Naive thymus-derived CD8-positive, alpha-beta T cell (primary cell): ENCODE results near the gene PKD2L1. TPM values are rescaled to one million over a fixed set of nuclear protein-coding genes. Genes with fewer than 3 reads are reported as not detected.
"Not testable (repeated sequence)": the region's sequence is repeated elsewhere in the genome, so short reads cannot be mapped to it uniquely, and the experiment has no call there.

ENCODE experiments used
- ATAC-seq, 2 donors: fragments of 150-1000 bp; cut with Tn5 transposase in 1 of 2; sonication (Bioruptor Pico), chemical (Tn5 transposase) in 1 of 2; 1 replicate in 1 of 2; 2 replicates in 1 of 2; pipeline ENCODE4 v1.10.0; 2021; ENCODE audit warnings: mild to moderate bottlenecking in 2 of 2, moderate library complexity in 2 of 2
- POLR2A ChIA-PET: fragments of 350-600 bp; sonication (Branson Sonifier 250); formaldehyde crosslinking; loops from one replicate; lab custom pipeline; 2021; ENCODE audit warnings: antibody characterized with exemption; lab: Charles Lee
- DNase-seq, 10 donors: peaks; one replicate each; pipeline versions ENCODE4 v3.0.0 to v3.0.0-alpha.2; 2020 to 2022
- H3K27ac Mint-ChIP-seq, 10 donors: one replicate each; pipeline ENCODE4 v1.8.0; 2020 to 2022; ENCODE audit warnings: mild to moderate bottlenecking in 10 of 10, mixed read lengths in 10 of 10, moderate library complexity in 4 of 10, inconsistent platforms in 1 of 10
- H3K27me3 Mint-ChIP-seq, 5 donors: one replicate each; pipeline ENCODE4 v1.8.0; 2021 to 2022; ENCODE audit warnings: mixed read lengths in 5 of 5
- H3K36me3 Mint-ChIP-seq, 3 donors: one replicate each; pipeline ENCODE4 v1.8.0; 2020 to 2022; ENCODE audit warnings: mixed read lengths in 3 of 3, mild to moderate bottlenecking in 2 of 3, inconsistent platforms in 1 of 3
- H3K4me1 Mint-ChIP-seq, 4 donors: one replicate each; pipeline ENCODE4 v1.8.0; 2021 to 2022; ENCODE audit warnings: mixed read lengths in 4 of 4
- H3K4me3 Mint-ChIP-seq, 10 donors: one replicate each; pipeline ENCODE4 v1.8.0; 2020 to 2022; ENCODE audit warnings: mild to moderate bottlenecking in 10 of 10, mixed read lengths in 10 of 10, moderate library complexity in 6 of 10, inconsistent platforms in 1 of 10
- H3K9me3 Mint-ChIP-seq, 9 donors: one replicate each; pipeline ENCODE4 v1.8.0; 2020 to 2022; ENCODE audit warnings: mixed read lengths in 9 of 9, mild to moderate bottlenecking in 3 of 9, inconsistent platforms in 1 of 9, moderate library complexity in 1 of 9
- polyA plus RNA-seq, 3 donors: library from polyadenylated mRNA; unstranded; fragments of 300-500 nt; fragmentation: Illumina TruSeq; gene quantifications; one replicate each; pipeline ENCODE4 v1.2.3, GENCODE V29; 2021
- total RNA-seq, 8 experiments: library from RNA in 2 of 8; stranded (reverse) in 2 of 8; gene quantifications; one replicate each; pipeline ENCODE4 v1.2.3 and lab custom pipeline; 2021 to 2026

PKD2L1 gene
- total and polyA plus RNA-seq, 5 experiments from 2014 or later: not detected

GRCh38 chr10:100289641-100290040, 40.4 kb downstream of the PKD2L1 start:
- POLR2A ChIA-PET: no interaction called here
- no peak overlapping the region for H3K4me3 Mint-ChIP-seq
- peaks cover 0 to 5% (median 0%) of the 10 kb centered on the region in 3 donors for H3K36me3 Mint-ChIP-seq
- peaks cover under 1 to 12% (median 5%) of the 10 kb centered on the region in 5 donors for H3K27me3 Mint-ChIP-seq
- H3K27ac Mint-ChIP-seq: no peak overlapping the region
- H3K4me1 Mint-ChIP-seq: peaks cover 16 to 34% (median 27%) of the 10 kb centered on the region in 4 donors
- ATAC-seq: no peak
- no peaks in the 10 kb centered on the region for H3K9me3 Mint-ChIP-seq
- DNase-seq: no peak

DNA sequence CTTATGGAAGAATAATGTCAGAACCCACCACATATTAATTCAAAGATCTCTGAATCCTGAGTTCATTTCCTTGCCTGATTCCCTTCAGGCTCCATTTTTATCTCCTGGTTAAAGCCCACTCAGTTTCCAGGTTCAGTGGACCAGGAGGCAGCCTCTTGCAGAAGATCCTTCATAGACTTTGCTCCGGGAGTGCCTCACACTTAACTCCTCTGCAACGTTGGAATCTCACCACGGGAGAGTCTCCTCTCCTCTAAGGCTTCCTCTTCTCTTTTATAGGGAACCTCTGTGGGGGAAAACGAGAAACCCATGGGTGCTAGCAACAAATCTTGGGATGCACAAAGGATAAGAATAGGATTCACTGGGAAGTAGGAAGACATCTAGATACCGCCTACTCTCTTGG, 41.8 kb downstream of the PKD2L1 start:
- POLR2A ChIA-PET: no interaction called here
- DNase-seq (no peak), ATAC-seq (no peak)
- peak overlapping the region in 4 of 10 donors; percentile 3 to 100 (median 76) for H3K4me3 Mint-ChIP-seq
- peaks cover 19 to 43% (median 33%) of the 10 kb centered on the region in 4 donors for H3K4me1 Mint-ChIP-seq
- peaks cover 0 to 3% (median under 1%) of the 10 kb centered on the region in 5 donors for H3K27me3 Mint-ChIP-seq
- peak overlapping the region in 5 of 10 donors; percentile 27 to 99 (median 98) for H3K27ac Mint-ChIP-seq
- no peaks in the 10 kb centered on the region for H3K9me3 Mint-ChIP-seq
- H3K36me3 Mint-ChIP-seq: peaks cover 0 to 5% (median 0%) of the 10 kb centered on the region in 3 donors

DNA sequence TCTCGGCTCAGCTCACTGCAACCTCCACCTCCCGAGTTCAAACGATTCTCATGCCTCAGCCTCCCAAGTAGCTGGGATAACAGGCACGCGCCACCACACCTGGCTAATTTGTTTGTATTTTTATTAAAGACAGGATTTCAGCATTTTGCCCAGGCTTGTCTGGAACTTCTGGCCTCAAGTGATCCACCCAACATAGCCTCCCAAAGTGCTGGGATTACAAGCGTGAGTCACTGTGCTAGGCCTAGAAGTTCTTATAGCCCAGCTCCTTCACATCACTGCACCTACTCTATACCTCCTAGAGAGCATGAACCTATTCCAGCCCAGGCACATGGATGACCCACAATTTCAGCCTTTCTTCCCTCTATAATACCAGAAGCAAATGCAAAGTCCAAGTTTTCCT, 42.3 kb downstream of the PKD2L1 start:
- POLR2A ChIA-PET: interaction anchor here (1.0 to 1.1 kb wide), 2 partner anchors 21 to 39 kb away, joined by 3 read pairs; no protein-coding TSS in a partner anchor
- Mint-ChIP-seq H3K4me3 (peak overlapping the region in 8 of 10 donors; percentile 3 to 100 (median 98)), H3K9me3 (no peaks in the 10 kb centered on the region), H3K27ac (peak overlapping the region in 9 of 10 donors; percentile 25 to 99 (median 98)), H3K27me3 (peaks cover 0 to 3% (median 0%) of the 10 kb centered on the region in 5 donors), H3K4me1 (peaks cover 19 to 43% (median 33%) of the 10 kb centered on the region in 4 donors), H3K36me3 (peaks cover 0 to 5% (median 0%) of the 10 kb centered on the region in 3 donors)
- no peak for DNase-seq
- no peak for ATAC-seq

DNA sequence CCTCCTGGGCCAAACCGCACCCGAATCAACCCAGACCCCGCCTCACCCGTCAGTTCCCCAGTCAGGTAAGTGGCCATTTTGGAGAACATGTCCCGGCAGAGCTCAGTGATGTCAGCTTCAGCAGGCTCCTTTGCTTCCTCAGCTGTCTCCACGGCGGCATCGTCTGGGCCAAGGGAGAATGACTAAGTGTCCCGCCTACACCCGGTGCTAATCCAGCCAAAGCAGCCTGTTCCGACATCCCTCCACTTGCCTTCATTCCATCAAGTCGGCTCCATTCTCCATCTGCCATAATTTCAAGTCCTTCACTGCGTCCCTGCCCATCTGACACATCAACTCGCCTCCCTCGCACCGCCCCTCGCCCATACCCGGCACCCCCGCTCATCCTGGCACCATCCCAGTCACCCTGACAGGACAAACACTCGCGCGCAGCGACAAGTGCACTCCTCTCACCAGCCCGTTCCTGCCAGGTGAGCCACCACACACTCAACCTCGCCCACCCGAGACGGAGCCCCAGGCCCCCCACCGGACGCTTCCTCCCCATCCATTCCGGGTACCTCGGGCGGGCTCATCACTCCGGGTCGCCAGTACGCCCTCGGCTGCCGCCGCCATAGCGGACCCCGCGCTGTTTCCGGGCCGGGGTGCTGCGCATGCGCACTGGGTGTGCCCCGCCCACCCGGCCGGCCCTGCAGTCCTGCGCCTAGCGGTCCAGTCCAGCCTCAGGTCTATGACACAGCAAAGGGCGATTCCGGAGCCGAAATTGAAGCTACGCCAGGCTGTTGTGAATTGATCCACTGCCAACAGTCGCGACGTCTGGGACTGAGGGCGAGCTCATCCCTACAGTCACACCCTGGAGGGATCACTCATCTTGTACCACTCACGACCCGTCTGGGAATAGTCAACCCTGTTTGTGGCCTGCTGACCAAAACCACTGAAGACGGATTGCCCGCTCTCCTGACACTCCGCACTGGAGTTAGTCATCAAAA, 43.7 kb downstream of the PKD2L1 start, which contains the start of gene BLOC1S2:
Gene BLOC1S2 (minus strand): TSS at position 630 of the 983 bp plus-strand sequence. CDS start 21 bp downstream, at position 609.
- Mint-ChIP-seq H3K9me3 (no peaks in the 10 kb centered on the region), H3K27me3 (no peaks in the 10 kb centered on the region), H3K4me1 (peaks cover 19 to 43% (median 33%) of the 10 kb centered on the region in 4 donors), H3K4me3 (peak within 1 kb of the TSS; percentile 97 to 100 (median 98)), H3K36me3 (peaks cover 0 to 5% (median 0%) of the 10 kb centered on the region in 3 donors), H3K27ac (peak within 1 kb of the TSS; percentile 98 to 99 (median 98))
- DNase-seq (peak; percentile 72 to 95 (median 87)), ATAC-seq (peak; percentile 84 to 93)
- POLR2A ChIA-PET: interaction anchor here (0.6 to 1.7 kb wide), 8 partner anchors 19 to 721 kb away, joined by 3 to 7 read pairs (median 3); partner anchors contain the start of genes CHUK and HIF1AN

DNA sequence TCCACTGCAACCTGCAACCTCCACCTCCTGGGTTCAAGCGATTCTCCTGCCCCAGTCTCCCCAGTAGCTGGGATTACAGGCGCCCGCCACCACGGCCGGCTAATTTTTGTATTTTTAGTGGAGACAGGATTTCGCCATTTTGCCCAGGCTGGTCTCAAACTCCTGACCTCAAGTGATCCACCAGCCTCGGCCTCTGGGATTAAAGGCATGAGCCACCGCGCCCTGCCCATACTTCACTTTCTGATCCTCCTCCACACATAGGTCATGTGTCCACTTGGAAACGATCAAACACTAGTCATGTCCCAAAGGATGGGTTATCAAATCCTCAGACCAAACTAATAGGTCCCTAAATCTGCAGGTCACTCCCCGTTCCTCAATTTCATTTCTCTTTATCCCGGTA, 44.7 kb downstream of the PKD2L1 start:
- peaks cover 0 to 13% (median 0%) of the 10 kb centered on the region in 3 donors for H3K36me3 Mint-ChIP-seq
- peak overlapping the region; percentile 97 to 100 (median 98) for H3K4me3 Mint-ChIP-seq
- not testable (repeated sequence) for DNase-seq, H3K9me3 Mint-ChIP-seq, H3K27me3 Mint-ChIP-seq, ATAC-seq
- peak overlapping the region; percentile 21 to 99 (median 98) for H3K27ac Mint-ChIP-seq
- H3K4me1 Mint-ChIP-seq: peaks cover 19 to 47% (median 35%) of the 10 kb centered on the region in 4 donors
- POLR2A ChIA-PET: interaction anchor here (1.5 to 1.7 kb wide), 2 partner anchors 56 to 88 kb away, joined by 3 to 7 read pairs; partner anchors contain the start of gene CHUK

GRCh38 chr10:100282907-100283306, 47.1 kb downstream of the PKD2L1 start:
- no peaks in the 10 kb centered on the region for H3K9me3 Mint-ChIP-seq
- no peak overlapping the region for H3K27ac Mint-ChIP-seq
- H3K4me1 Mint-ChIP-seq: peaks cover 19 to 45% (median 35%) of the 10 kb centered on the region in 4 donors
- DNase-seq (no peak), ATAC-seq (no peak)
- H3K27me3 Mint-ChIP-seq: no peaks in the 10 kb centered on the region
- no peak overlapping the region for H3K4me3 Mint-ChIP-seq
- peaks cover 0 to 30% (median 6%) of the 10 kb centered on the region in 3 donors for H3K36me3 Mint-ChIP-seq
- POLR2A ChIA-PET: no interaction called here

DNA sequence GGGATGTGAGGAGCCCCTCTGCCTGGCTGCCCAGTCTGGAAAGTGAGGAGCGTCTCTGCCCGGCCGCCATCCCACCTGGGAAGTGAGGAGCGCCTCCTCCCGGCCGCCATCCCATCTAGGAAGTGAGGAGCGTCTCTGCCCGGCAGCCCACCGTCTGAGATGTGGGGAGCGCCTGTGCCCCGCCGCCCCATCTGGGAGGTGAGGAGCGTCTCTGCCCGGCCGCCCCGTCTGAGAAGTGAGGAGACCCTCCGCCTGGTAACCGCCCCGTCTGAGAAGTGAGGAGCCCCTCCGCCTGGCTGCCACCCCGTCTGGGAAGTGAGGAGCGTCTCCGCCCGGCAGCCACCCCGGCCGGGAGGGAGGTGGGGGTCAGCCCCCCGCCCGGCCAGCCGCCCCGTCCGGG, 53.1 kb downstream of the PKD2L1 start:
- not testable (repeated sequence) for H3K4me1 Mint-ChIP-seq, H3K4me3 Mint-ChIP-seq, H3K27ac Mint-ChIP-seq, DNase-seq, H3K9me3 Mint-ChIP-seq, H3K27me3 Mint-ChIP-seq, ATAC-seq
- H3K36me3 Mint-ChIP-seq: peaks cover 0 to 57% (median 13%) of the 10 kb centered on the region in 3 donors
- POLR2A ChIA-PET: interaction anchor here (0.7 kb wide), 1 partner anchor 69 kb away, joined by 4 read pairs; no protein-coding TSS in a partner anchor

DNA sequence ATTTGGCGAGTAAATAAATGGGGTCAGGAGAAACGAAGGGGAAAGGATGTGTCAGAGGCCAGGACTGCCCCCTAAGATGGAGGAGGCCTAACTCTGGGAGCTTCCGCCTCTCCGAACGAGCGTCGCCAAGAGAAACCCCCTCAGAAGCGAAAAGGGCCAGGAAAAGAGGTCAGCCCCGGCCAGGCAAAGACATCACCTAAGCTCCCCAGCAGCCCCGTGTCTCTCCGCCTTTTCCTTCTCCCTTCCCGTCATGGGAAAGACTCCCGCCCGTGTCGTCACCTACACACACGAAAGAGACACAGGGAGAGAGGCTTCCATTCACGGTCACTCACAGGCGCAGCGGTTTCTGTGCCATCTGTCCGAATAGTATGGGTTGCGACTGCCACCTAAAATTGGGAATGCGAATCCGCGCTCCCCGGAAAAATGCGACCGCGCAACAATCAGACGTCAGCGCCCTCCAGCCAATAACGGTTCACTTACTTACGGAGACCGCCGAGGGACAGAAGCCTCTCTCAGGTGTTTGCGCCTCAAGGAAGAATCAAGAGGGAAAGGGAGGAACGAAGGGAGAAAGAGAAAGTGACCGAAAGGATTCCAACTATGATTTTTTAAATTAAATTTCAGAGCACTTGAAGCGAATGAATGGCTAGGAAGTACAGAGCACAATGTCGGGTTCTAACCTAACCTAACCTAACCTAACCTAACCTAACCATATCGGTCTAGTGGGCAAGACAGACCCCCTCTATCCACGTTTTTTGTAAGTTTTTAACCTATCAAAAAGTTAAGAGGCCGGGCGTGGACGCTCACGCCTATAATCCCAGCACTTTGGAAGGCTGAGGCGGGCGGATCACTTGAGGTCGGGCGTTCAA, 62.6 kb downstream of the PKD2L1 start, which contains the start of gene CWF19L1:
Gene CWF19L1 (minus strand): TSS at position 400 of the 866 bp plus-strand sequence. CDS start 45 bp downstream, at position 355.
- Mint-ChIP-seq H3K36me3 (peaks cover 2 to 9% (median 5%) of the 10 kb centered on the region in 3 donors), H3K4me3 (peak within 1 kb of the TSS; percentile 99 to 100 (median 100)), H3K27ac (peak within 1 kb of the TSS; percentile 98 to 100 (median 99)), H3K27me3 (no peaks in the 10 kb centered on the region), H3K4me1 (peaks cover 17 to 44% (median 36%) of the 10 kb centered on the region in 4 donors), H3K9me3 (no peaks in the 10 kb centered on the region)
- peak; percentile 87 to 92 for ATAC-seq
- POLR2A ChIA-PET: interaction anchor here (0.7 to 0.9 kb wide), 3 partner anchors 20 to 660 kb away, joined by 3 to 4 read pairs (median 3); no protein-coding TSS in a partner anchor
- DNase-seq: peak; percentile 54 to 82 (median 69)

DNA sequence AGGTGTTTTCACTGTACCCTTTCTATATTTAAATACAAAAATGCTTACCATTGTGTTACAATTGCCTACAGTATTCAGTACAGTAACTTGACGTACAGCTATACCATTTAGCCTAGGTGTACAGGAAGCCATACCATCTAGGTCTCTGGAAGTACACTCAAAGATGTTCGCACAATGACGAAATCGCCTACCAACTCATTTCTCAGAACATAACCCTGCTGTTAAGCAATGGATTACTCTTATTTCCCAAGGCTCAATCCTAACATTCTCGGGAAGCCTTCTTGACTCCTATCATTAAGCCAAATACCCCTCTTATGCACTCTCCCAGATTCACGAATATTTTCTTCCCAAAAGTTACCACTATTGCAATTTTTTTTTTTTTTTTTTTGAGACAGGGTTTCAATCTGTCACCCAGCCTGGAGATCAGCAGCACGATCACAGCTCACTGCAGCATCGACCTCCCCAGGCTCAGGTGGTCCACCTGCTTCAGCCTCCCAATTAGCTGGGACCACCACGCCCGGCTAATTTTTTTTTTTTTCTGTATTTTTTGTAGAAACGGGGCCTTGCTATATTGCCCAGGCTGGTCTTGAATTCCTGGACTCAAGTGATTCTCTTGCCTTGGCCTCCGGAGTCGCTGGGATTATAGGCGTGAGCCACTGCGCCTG, 64.1 kb downstream of the PKD2L1 start:
- Mint-ChIP-seq H3K27ac (peak overlapping the region in 8 of 10 donors; percentile 3 to 98 (median 76)), H3K27me3 (no peaks in the 10 kb centered on the region), H3K36me3 (peaks cover 2 to 24% (median 5%) of the 10 kb centered on the region in 3 donors), H3K4me3 (peak overlapping the region; percentile 77 to 100 (median 99)), H3K4me1 (peaks cover 26 to 53% (median 45%) of the 10 kb centered on the region in 4 donors), H3K9me3 (no peaks in the 10 kb centered on the region)
- no peak for ATAC-seq
- POLR2A ChIA-PET: no interaction called here
- DNase-seq: no peak

DNA sequence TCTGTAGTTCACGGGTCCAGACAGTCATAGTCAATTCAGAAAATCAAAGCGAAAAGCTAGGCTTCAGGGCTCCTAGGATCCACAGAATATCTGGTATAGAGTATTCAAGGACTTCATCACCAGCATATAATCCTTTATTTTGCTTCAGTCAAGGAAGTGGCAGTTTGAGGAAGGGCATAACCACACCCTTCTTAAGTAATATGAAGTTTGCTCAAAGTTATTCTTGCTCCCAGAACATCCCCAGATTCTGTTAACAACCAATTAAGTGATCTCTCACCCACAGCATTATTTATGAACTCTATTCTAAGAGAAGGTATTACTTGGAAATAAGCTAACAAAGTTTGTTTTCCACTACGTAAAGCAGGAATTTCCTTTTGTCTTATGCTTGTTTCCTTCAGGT, 75.8 kb downstream of the PKD2L1 start:
- DNase-seq: no peak
- Mint-ChIP-seq H3K9me3 (no peaks in the 10 kb centered on the region), H3K36me3 (peaks cover 19 to 98% (median 37%) of the 10 kb centered on the region in 3 donors), H3K27me3 (no peaks in the 10 kb centered on the region), H3K27ac (no peak overlapping the region), H3K4me1 (peaks cover 0 to 11% (median 4%) of the 10 kb centered on the region in 4 donors), H3K4me3 (no peak overlapping the region)
- POLR2A ChIA-PET: interaction anchor here (0.9 kb wide), 1 partner anchor 9 kb away, joined by 3 read pairs; no protein-coding TSS in a partner anchor
- no peak for ATAC-seq

DNA sequence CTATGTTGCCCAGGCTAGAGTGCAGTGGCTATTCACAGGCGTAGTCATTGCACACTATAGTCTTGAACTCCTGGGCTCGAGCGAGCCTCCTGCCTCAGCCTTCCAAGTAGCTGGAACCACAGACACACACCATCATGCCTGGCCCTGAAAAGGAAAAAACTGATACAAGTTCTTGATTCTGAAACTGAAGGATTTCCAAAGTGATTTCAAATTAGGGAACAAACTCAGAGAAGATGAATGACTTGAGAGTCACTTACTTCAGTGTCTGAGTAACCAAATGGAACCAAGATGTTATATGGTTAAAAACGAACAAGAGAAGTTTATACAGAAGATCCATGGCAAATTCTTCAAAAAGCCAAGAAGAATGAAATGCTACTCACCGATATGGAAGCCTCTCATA, 77.0 kb downstream of the PKD2L1 start:
- POLR2A ChIA-PET: interaction anchor here (0.7 kb wide), 1 partner anchor 95 kb away, joined by 4 read pairs; no protein-coding TSS in a partner anchor
- Mint-ChIP-seq H3K9me3 (no peaks in the 10 kb centered on the region), H3K27ac (no peak overlapping the region), H3K4me1 (peaks cover 0 to 7% (median 4%) of the 10 kb centered on the region in 4 donors), H3K4me3 (no peak overlapping the region), H3K36me3 (peaks cover 13 to 98% (median 38%) of the 10 kb centered on the region in 3 donors), H3K27me3 (no peaks in the 10 kb centered on the region)
- no peak for ATAC-seq
- no peak for DNase-seq
